K562 (cell line): Measurements from ENCODE around the gene IRAK2. TPM values are rescaled to one million over a fixed set of nuclear protein-coding genes. Genes with fewer than 3 reads are reported as not detected.

Experiments
- EGR1 ChIP-seq: fragments of 450-650 bp; conservative IDR thresholded peaks from 2 replicates; pipeline ENCODE4 v1.6.1; 2017; ENCODE audit warnings: mild to moderate bottlenecking
- FOXP1 ChIP-seq: sonication (generic); formaldehyde crosslinking; IDR thresholded peaks from 2 replicates; pipeline ENCODE4 v1.8.0; 2022; ENCODE audit warnings: mild to moderate bottlenecking, missing genetic modification reagents
- HMGXB4 ChIP-seq: sonication (generic); formaldehyde crosslinking; IDR thresholded peaks from 2 replicates; pipeline ENCODE4 v1.8.1; 2023; ENCODE audit warnings: mild to moderate bottlenecking, missing genetic modification reagents
- LCOR ChIP-seq: sonication (generic); formaldehyde crosslinking; IDR thresholded peaks from 2 replicates; pipeline ENCODE4 v1.8.0; 2022; ENCODE audit warnings: mild to moderate bottlenecking, missing genetic modification reagents
- MAZ ChIP-seq, 2 experiments: fragments of 450-650 bp in 1 of 2; sonication (generic) in 1 of 2; formaldehyde crosslinking; IDR thresholded peaks in 1 of 2; conservative IDR thresholded peaks in 1 of 2; 2 replicates each; pipeline versions ENCODE4 v1.4.0 to v1.5.0; 2020; ENCODE audit warnings: mild to moderate bottlenecking in 1 of 2, missing genetic modification reagents in 1 of 2
- MIER1 ChIP-seq: fragments of 450-650 bp; IDR thresholded peaks from 2 replicates; pipeline ENCODE4 v1.6.1; 2016; ENCODE audit warnings: antibody characterized with exemption, mild to moderate bottlenecking, low read depth
- MITF ChIP-seq: IDR thresholded peaks from 2 replicates; pipeline ENCODE4 v1.6.1; 2014; ENCODE audit warnings: antibody characterized with exemption
- MNT ChIP-seq, 2 experiments: fragments of 450-650 bp; conservative IDR thresholded peaks; 2 replicates each; pipeline ENCODE4 v1.6.1; 2017; ENCODE audit warnings: mild to moderate bottlenecking in 2 of 2, moderate library complexity in 2 of 2
- NKRF ChIP-seq: fragments of 450-650 bp; IDR thresholded peaks from 2 replicates; pipeline ENCODE4 v1.6.1; 2016; ENCODE audit warnings: borderline replicate concordance
- NONO ChIP-seq, 2 experiments: fragments of 200-400 bp in 1 of 2; fragments of 450-650 bp in 1 of 2; formaldehyde crosslinking in 1 of 2; IDR thresholded peaks; 2 replicates each; pipeline ENCODE4 v1.6.1; 2017; ENCODE audit warnings: low read depth in 2 of 2, mild to moderate bottlenecking in 2 of 2, moderate library complexity in 2 of 2, low read length in 1 of 2
- NR1H2 ChIP-seq: sonication (generic); formaldehyde crosslinking; IDR thresholded peaks from 2 replicates; pipeline ENCODE4 v1.4.0; 2020; ENCODE audit warnings: mild to moderate bottlenecking, missing genetic modification reagents
- NRF1 ChIP-seq, 2 experiments: fragments of 450-650 bp; IDR thresholded peaks in 1 of 2; conservative IDR thresholded peaks in 1 of 2; 2 replicates each; pipeline ENCODE4 v1.6.1; 2014; ENCODE audit warnings: mild to moderate bottlenecking in 2 of 2
- PHF20 ChIP-seq: fragments of 450-650 bp; IDR thresholded peaks from 2 replicates; pipeline ENCODE4 v1.6.1; 2018; ENCODE audit not compliant: partially characterized antibody
- SAP30 ChIP-seq: fragments of 200-600 bp; sonication (generic); IDR thresholded peaks from 2 replicates; pipeline ENCODE4 v1.6.1; 2012; ENCODE audit warnings: borderline replicate concordance, low read depth, mild to moderate bottlenecking, moderate library complexity, low read length, control low read depth, inconsistent platforms; ENCODE audit not compliant: insufficient read depth, poor library complexity, severe bottlenecking
- SMARCE1 ChIP-seq: fragments of 450-650 bp; IDR thresholded peaks from 2 replicates; pipeline ENCODE4 v1.7.1; 2016; ENCODE audit warnings: mild to moderate bottlenecking
- SUPT5H ChIP-seq: fragments of 450-650 bp; IDR thresholded peaks from 2 replicates; pipeline ENCODE4 v1.6.1; 2016
- TEAD1 ChIP-seq, 2 experiments: fragments of 450-650 bp in 1 of 2; sonication (generic) in 1 of 2; formaldehyde crosslinking; IDR thresholded peaks; 2 replicates each; pipeline versions ENCODE4 v1.4.0 to v1.8.0; 2020 to 2022; ENCODE audit warnings: mild to moderate bottlenecking in 2 of 2, missing genetic modification reagents in 1 of 2
- USF1 ChIP-seq: sonication (generic); formaldehyde crosslinking; IDR thresholded peaks from 2 replicates; pipeline ENCODE4 v1.9.0; 2022; ENCODE audit warnings: mild to moderate bottlenecking, missing genetic modification reagents
- polyA plus RNA-seq, 8 experiments: library from polyadenylated mRNA; depleted of rRNA in 4 of 8; stranded (reverse) in 5 of 8; unstranded in 3 of 8; fragments of >200 nt; fragmentation: Nextera tagmentation in 2 of 8; fragmentation: Illumina TruSeq in 1 of 8; extraction: Ambion mirVana in 2 of 8; extraction: Trizol in 1 of 8; gene quantifications; 2 replicates each; pipeline versions ENCODE4 v1.2.1 to v1.2.3, GENCODE V29; 2011 to 2014; ENCODE audit warnings: inconsistent platforms in 1 of 8, missing spikeins in 1 of 8
- total RNA-seq, 7 experiments: library from RNA; depleted of rRNA in 6 of 7; stranded (reverse); fragments of >200 nt in 6 of 7; fragmentation: Illumina TruSeq in 2 of 7; extraction: Trizol in 2 of 7; gene quantifications; 2 replicates each; pipeline versions ENCODE4 v1.2.1 to v1.2.3, GENCODE V29; 2011 to 2021; ENCODE audit warnings: low replicate concordance in 1 of 7

Gene IRAK2
- total and polyA plus RNA-seq, 9 of the 15 experiments (the other 6 are each of a cell fraction or from before 2014, with no cell fraction given), result 0.42 to 4.4 (median 2.7) TPM

- TF ChIP-seq PHF20 (peak; percentile 22), TEAD1 (CRISPR knock-in tag; IDR thresholded peaks at IDR 0.05) (0 out of 4 replicates have a peak, but pooled peaks of 1 of the 2 experiments have one; percentile 61), SUPT5H (peak; percentile 42; the same call in 1 of the 2 replicates), MIER1 (no peak), MAZ (CRISPR knock-in tag; conservative IDR thresholded peaks at IDR 0.05 in 1 of 2, IDR thresholded peaks at IDR 0.05 in 1 of 2) (0 out of 4 replicates have a peak, but pooled peaks of 1 of the 2 experiments have one; percentile 35), NKRF (peak; percentile 10; the same call in 1 of the 2 replicates), NR1H2 (CRISPR knock-in tag) (no peak), HMGXB4 (CRISPR knock-in tag) (no peak), USF1 (CRISPR knock-in tag) (peak; percentile 24; the same call in 1 of the 2 replicates), NONO (IDR thresholded peaks at IDR 0.05; ENCODE audit: low read depth in 2 of 2, low read length in 1 of 2) (0 out of 4 replicates have a peak, but pooled peaks of 1 of the 2 experiments have one; percentile 24), EGR1 (no peak; the same call in 1 of the 2 replicates), MITF (0 out of 2 replicates have a peak, but pooled peaks have one; percentile 6), SAP30 (peak; percentile 55), SMARCE1 (0 out of 2 replicates have a peak, but pooled peaks have one; percentile 27), NRF1 (conservative IDR thresholded peaks at IDR 0.05 in 1 of 2, IDR thresholded peaks at IDR 0.05 in 1 of 2) (peak in 1 of 2 experiments; percentile 41; a peak in 1 of 4 replicates), FOXP1 (peak; percentile 72; the same call in 1 of the 2 replicates), MNT (conservative IDR thresholded peaks at IDR 0.05) (peak in 1 of 2 experiments; percentile 51; a peak in 3 of 4 replicates), LCOR (CRISPR knock-in tag) (peak; percentile 10; the same call in 1 of the 2 replicates)
Measured at GRCh38 chr3:10248984-10249748, 84.4 kb downstream of the IRAK2 start (continued).
